WERI-Rb-1 (cell line): ENCODE results near the gene OTOF.

ENCODE experiments used
- DNase-seq: peaks from one replicate; pipeline ENCODE4 v3.0.0-alpha.2; 2020
- H3K27ac ChIP-seq: fragments of 250-450 bp; sonication (Bioruptor Pico); 2 replicates; pipeline ENCODE4 v1.5.1; 2020; ENCODE audit warnings: mild to moderate bottlenecking, moderate library complexity
- H3K27me3 ChIP-seq: fragments of 250-450 bp; sonication (Bioruptor Pico); 2 replicates; pipeline ENCODE4 v1.5.1; 2021; ENCODE audit warnings: mild to moderate bottlenecking, low read depth, moderate library complexity; ENCODE audit not compliant: insufficient read depth, severe bottlenecking
- H3K36me3 ChIP-seq: fragments of 250-450 bp; sonication (Bioruptor Pico); 2 replicates; pipeline ENCODE4 v1.5.1; 2020; ENCODE audit warnings: mild to moderate bottlenecking, moderate library complexity
- H3K4me3 ChIP-seq: 2 replicates; pipeline ENCODE4 v1.5.1; 2011; ENCODE audit warnings: low read depth, mild to moderate bottlenecking, control low read depth, low read length
- H3K9me3 ChIP-seq: fragments of 250-450 bp; sonication (Bioruptor Pico); 2 replicates; pipeline ENCODE4 v1.5.1; 2021; ENCODE audit warnings: mild to moderate bottlenecking, moderate library complexity; ENCODE audit not compliant: severe bottlenecking
- CTCF ChIP-seq: IDR thresholded peaks from 2 replicates; pipeline ENCODE4 v1.5.1; 2011; ENCODE audit warnings: low read depth, mild to moderate bottlenecking, control low read depth, inconsistent platforms, low read length

OTOF gene

DNA sequence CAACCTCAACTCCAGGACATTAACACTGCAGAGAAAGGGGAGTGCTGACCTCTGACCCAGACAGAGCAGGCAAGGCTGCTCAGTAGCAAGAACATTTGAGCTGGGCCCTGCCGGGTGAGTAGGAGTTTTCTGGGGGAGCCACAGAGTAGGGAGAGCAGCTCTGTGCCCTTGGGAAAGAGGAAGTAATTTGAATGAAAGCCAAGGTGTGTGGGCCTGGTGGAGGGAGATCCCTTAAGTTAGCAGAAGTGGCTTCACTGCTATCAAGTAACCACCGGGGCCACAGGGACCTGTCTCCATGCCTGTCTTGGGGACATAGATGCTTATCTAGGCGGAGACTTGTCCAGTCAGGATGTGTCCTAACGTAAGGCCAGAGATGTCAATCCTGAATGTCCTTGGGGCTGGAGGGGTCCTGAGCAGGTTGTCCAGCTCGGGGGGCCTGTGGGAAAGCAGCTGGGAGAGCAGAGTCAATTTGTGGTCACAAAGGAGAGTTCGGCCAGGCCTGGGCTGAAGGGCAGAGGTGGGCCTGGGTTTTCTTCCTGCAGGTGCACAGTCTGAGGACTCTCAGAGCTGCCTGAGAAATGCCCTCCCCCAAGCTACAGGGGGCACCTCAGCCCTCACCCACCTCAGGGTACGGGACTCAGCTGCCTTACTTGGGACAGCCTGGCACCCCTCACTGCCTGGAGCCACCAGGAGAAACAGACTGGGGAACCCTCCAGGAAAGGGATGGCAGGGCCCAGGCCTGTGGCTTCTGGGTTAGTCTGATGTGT, 15.0 kb upstream of the OTOF start:
- no peak overlapping the region for H3K4me3 ChIP-seq
- H3K36me3 ChIP-seq, result no peaks in the 10 kb centered on the region
- H3K27me3 ChIP-seq, result no peaks in the 10 kb centered on the region
- TF ChIP-seq CTCF, result no peak
- H3K9me3 ChIP-seq, result no peaks in the 10 kb centered on the region
- H3K27ac ChIP-seq, result no peak overlapping the region
- DNase-seq, result no peak

- no peak for DNase-seq
- Histone ChIP-seq H3K9me3 (no peaks in the 10 kb centered on the region), H3K4me3 (no peak overlapping the region), H3K36me3 (no peaks in the 10 kb centered on the region), H3K27me3 (no peaks in the 10 kb centered on the region), H3K27ac (no peak overlapping the region)
- no peak for TF ChIP-seq CTCF
Observed at GRCh38 chr2:26491563-26492167, 13.7 kb upstream of the OTOF start.

DNA sequence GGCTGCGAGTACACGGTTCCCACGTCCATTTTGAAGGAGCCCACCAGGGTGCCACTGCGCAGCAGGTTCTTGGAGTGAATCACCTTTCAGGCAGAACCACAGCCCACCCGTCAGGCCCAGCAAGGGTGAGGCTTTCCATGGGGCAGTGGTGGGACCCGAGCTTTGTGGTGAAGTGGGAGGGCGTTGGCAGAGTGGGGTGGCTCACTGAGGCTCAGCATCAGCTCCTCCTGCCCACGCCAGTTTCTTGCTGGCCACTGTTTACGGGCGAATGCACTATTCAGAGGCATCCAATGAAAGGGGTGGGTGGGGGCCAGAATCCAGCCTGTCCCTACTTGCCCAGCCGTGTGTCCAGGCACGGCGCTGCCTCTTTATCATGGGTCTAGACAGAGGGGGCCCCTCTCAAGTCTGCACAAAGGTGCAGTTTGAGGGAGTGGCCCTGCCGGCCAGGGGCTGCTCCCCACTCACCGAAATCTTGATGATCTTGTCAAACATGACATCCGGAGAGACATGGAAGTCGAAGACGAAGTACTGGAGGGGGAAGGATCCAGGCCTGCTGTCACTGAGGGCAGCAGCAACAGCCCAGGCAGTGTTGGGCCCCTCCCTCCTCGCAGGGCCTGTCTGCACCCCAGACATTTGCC, 11.4 kb upstream of the OTOF start:
- Histone ChIP-seq H3K9me3 (no peaks in the 10 kb centered on the region), H3K27ac (no peak overlapping the region; the same call in 1 of the 2 replicates), H3K36me3 (no peaks in the 10 kb centered on the region), H3K27me3 (no peaks in the 10 kb centered on the region), H3K4me3 (no peak overlapping the region)
- DNase-seq, result no peak
- TF ChIP-seq CTCF, result no peak

DNA sequence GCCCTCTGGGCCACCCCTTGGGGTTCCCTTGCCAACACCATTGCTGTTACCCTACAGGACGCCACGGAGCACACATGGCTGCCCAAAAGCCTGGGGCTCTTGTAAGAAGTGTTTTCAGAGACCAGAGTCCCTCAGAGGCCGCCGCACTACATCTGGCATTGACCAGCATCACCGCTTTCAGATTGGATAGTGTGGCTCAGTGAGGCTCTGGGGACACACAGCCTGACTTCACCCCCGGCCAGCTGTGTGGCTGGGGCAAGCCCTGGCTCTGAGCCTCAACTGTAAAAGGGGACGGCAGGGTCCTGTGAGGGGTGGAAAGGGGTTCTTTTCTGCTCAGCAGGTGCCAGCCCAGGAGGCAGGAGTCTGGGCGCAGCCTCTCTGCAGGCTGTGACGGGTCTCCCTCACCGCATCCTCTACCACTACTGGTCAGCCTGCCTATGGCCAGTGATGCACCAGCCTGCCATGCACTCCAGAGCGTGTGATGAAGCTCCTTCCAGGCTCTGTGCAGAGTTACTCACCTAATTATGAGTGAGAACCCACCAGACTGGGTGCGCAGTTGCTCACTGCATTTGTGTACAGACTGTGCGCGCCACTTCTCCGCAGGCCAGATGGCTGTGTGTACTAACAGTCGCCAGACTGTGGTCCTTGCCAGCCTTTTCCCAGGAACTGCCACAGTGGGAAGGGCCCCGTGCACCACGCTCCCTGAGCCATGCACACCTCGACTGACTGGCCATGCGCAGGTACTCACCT, 10.7 kb upstream of the OTOF start:
- no peak overlapping the region for H3K4me3 ChIP-seq
- DNase-seq, result no peak
- H3K27me3 ChIP-seq, result no peaks in the 10 kb centered on the region
- H3K36me3 ChIP-seq, result no peaks in the 10 kb centered on the region
- H3K9me3 ChIP-seq, result no peaks in the 10 kb centered on the region
- no peak overlapping the region for H3K27ac ChIP-seq
- TF ChIP-seq CTCF, result no peak

GRCh38 chr2:26487192-26487591, 9.3 kb upstream of the OTOF start:
- no peak for DNase-seq
- TF ChIP-seq CTCF, result no peak
- Histone ChIP-seq H3K27ac (no peak overlapping the region), H3K27me3 (no peaks in the 10 kb centered on the region), H3K36me3 (no peaks in the 10 kb centered on the region), H3K4me3 (no peak overlapping the region), H3K9me3 (no peaks in the 10 kb centered on the region)
